CD8-positive, alpha-beta memory T cell (primary cell): ENCODE results near the gene FMN1. TPM values are rescaled to one million over a fixed set of nuclear protein-coding genes. Genes with fewer than 3 reads are reported as not detected.

Experiments used
- CTCF ChIA-PET: fragments of 350-600 bp; sonication (Branson Sonifier 250); formaldehyde crosslinking; loops from one replicate; lab custom pipeline; 2021; ENCODE audit warnings: antibody characterized with exemption; lab: Charles Lee
- POLR2A ChIA-PET: fragments of 350-600 bp; sonication (Branson Sonifier 250); formaldehyde crosslinking; loops from one replicate; lab custom pipeline; 2021; ENCODE audit warnings: antibody characterized with exemption; lab: Charles Lee
- DNase-seq, 5 donors: peaks; one replicate each; pipeline versions ENCODE4 v3.0.0 to v3.0.0-alpha.2; 2020 to 2022; ENCODE audit warnings: mixed read lengths in 1 of 5
- H3K27ac ChIP-seq: one replicate; pipeline ENCODE4 v1.7.0; 2013; ENCODE audit warnings: low read depth, mild to moderate bottlenecking, low read length, moderate library complexity
- H3K27me3 ChIP-seq: 2 replicates; pipeline ENCODE4 v1.7.0; 2013; ENCODE audit warnings: low read length, mild to moderate bottlenecking; ENCODE audit not compliant: insufficient read depth, poor library complexity, severe bottlenecking
- H3K36me3 ChIP-seq: 2 replicates; pipeline ENCODE4 v1.7.0; 2013; ENCODE audit warnings: mild to moderate bottlenecking, low read length, moderate library complexity; ENCODE audit not compliant: insufficient read depth
- H3K4me1 ChIP-seq: 2 replicates; pipeline ENCODE4 v1.7.0; 2013; ENCODE audit warnings: mild to moderate bottlenecking, low read length, moderate library complexity; ENCODE audit not compliant: insufficient read depth
- H3K4me3 ChIP-seq: 2 replicates; pipeline ENCODE4 v1.7.0; 2013; ENCODE audit warnings: mild to moderate bottlenecking, low read length
- H3K9me3 ChIP-seq: 2 replicates; pipeline ENCODE4 v1.7.0; 2013; ENCODE audit warnings: mild to moderate bottlenecking, low read length
- H3K27ac Mint-ChIP-seq, 8 donors: one replicate each; pipeline ENCODE4 v1.8.0; 2020 to 2021; ENCODE audit warnings: mixed read lengths in 8 of 8, mild to moderate bottlenecking in 6 of 8, inconsistent platforms in 3 of 8, moderate library complexity in 3 of 8
- H3K27me3 Mint-ChIP-seq, 2 donors: one replicate each; pipeline ENCODE4 v1.8.0; 2020 to 2021; ENCODE audit warnings: mixed read lengths in 2 of 2, mild to moderate bottlenecking in 1 of 2, moderate library complexity in 1 of 2
- H3K36me3 Mint-ChIP-seq, 3 donors: one replicate each; pipeline ENCODE4 v1.8.0; 2020 to 2021; ENCODE audit warnings: mixed read lengths in 3 of 3, inconsistent platforms in 1 of 3, mild to moderate bottlenecking in 1 of 3
- H3K4me1 Mint-ChIP-seq, 3 donors: one replicate each; pipeline ENCODE4 v1.8.0; 2020 to 2021; ENCODE audit warnings: mixed read lengths in 3 of 3, inconsistent platforms in 1 of 3, mild to moderate bottlenecking in 1 of 3
- H3K4me3 Mint-ChIP-seq, 7 donors: one replicate each; pipeline ENCODE4 v1.8.0; 2020 to 2021; ENCODE audit warnings: mixed read lengths in 7 of 7, mild to moderate bottlenecking in 6 of 7, moderate library complexity in 4 of 7, inconsistent platforms in 2 of 7
- H3K9me3 Mint-ChIP-seq, 5 donors: one replicate each; pipeline ENCODE4 v1.8.0; 2020 to 2022; ENCODE audit warnings: mixed read lengths in 5 of 5, mild to moderate bottlenecking in 3 of 5, moderate library complexity in 2 of 5, inconsistent platforms in 1 of 5
- polyA plus RNA-seq: library from polyadenylated mRNA; unstranded; fragments of 300-500 nt; fragmentation: Illumina TruSeq; gene quantifications from one replicate; pipeline ENCODE4 v1.2.3, GENCODE V29; 2021
- total RNA-seq, 2 experiments: library from RNA; stranded (reverse); gene quantifications; one replicate each; pipeline ENCODE4 v1.2.3, GENCODE V29; 2021

FMN1 gene
- total and polyA plus RNA-seq, 3 experiments from 2014 or later = 0.09 to 0.24 (median 0.11) TPM

DNA sequence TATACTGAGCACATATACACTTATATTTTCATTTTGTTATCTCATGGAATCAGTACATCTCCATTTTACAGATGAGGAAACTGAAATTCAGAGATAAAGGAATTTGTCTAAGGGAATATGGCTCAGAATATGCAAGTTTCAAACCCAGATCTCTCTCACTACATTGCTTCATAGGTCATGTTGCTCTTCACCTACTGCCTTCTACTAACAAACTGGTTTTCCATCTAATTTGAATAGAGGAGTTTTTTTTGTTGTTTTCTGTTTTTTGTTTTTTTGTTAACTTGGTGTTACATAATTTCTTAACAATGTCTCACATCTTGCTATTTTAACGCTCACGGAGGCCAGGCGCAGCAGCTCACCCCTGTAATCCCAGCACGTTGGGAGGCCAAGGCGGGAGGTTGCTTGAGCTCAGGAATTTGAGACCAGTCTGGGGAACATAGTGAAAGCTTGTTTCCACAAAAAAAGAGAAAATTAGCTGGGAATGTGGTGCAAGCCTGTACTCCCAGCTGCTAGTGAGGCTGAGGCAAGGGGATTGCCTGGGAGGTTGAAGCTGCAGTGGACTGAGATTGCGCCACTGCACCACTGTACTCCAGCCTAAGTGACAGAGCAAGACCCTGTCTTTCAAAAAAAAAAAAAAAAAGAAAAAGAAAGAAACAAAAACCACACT lies 37.0 kb downstream of the FMN1 start:
- POLR2A ChIA-PET = no interaction called here
- no peak overlapping the region for H3K4me3 ChIP-seq
- CTCF ChIA-PET = no interaction called here
- no peak overlapping the region for H3K27ac ChIP-seq
- no peaks in the 10 kb centered on the region for H3K4me1 ChIP-seq
- H3K27me3 ChIP-seq = no peaks in the 10 kb centered on the region
- H3K27me3 Mint-ChIP-seq = peaks cover 6 to 9% of the 10 kb centered on the region in 2 donors
- peaks cover 0 to 15% (median 0%) of the 10 kb centered on the region in 3 donors for H3K4me1 Mint-ChIP-seq
- no peak overlapping the region for H3K4me3 Mint-ChIP-seq
- no peaks in the 10 kb centered on the region for H3K36me3 Mint-ChIP-seq
- H3K36me3 ChIP-seq = no peaks in the 10 kb centered on the region
- no peak overlapping the region for H3K27ac Mint-ChIP-seq
- no peaks in the 10 kb centered on the region for H3K9me3 ChIP-seq
- H3K9me3 Mint-ChIP-seq = peaks cover 0 to 5% (median under 1%) of the 10 kb centered on the region in 5 donors
- DNase-seq = no peak

DNA sequence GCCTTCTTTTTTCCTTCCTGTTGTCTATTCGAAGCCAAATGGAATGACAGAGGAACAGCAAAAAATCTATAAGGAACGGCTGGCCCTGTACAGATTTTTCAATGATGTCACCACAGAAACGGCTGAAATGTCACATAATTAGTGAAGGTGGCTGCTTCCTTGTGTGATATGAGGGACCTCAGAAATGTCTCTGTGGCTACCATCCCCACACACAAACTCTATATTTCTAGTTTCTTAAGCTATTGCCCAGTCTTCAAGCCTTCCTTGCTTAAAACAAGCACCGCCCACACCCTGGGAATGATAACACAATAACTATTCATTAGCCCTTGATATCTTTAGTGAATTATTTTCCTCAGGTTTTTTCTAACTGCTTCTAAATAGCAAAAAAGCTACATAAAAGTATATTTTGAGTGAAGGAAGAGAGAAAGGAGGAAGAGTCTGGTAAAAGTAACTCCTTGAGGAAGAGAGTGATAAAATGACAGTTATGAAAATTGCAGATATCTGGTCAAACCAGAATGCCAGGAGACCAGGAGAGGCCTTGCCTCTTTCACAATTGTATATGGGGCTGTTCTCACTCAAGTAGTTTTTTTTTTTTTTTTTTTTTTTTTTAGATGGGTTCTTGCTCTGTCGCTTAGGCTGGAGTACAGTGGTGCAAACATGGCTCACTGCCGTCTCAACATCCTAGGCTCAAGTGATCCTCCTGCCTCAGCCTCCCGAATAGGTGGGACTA lies 38.7 kb downstream of the FMN1 start:
- no peak for DNase-seq
- Histone ChIP-seq H3K27me3 (no peaks in the 10 kb centered on the region), H3K4me3 (no peak overlapping the region), H3K4me1 (no peaks in the 10 kb centered on the region), H3K27ac (no peak overlapping the region), H3K9me3 (no peaks in the 10 kb centered on the region), H3K36me3 (no peaks in the 10 kb centered on the region)
- Mint-ChIP-seq H3K4me1 (peaks cover 0 to 16% (median 0%) of the 10 kb centered on the region in 3 donors), H3K27me3 (peaks cover 4 to 7% of the 10 kb centered on the region in 2 donors), H3K4me3 (no peak overlapping the region), H3K27ac (no peak overlapping the region), H3K36me3 (no peaks in the 10 kb centered on the region), H3K9me3 (peaks cover 0 to 5% (median 0%) of the 10 kb centered on the region in 5 donors)
- ChIA-PET POLR2A (no interaction called here), CTCF (no interaction called here)

DNA sequence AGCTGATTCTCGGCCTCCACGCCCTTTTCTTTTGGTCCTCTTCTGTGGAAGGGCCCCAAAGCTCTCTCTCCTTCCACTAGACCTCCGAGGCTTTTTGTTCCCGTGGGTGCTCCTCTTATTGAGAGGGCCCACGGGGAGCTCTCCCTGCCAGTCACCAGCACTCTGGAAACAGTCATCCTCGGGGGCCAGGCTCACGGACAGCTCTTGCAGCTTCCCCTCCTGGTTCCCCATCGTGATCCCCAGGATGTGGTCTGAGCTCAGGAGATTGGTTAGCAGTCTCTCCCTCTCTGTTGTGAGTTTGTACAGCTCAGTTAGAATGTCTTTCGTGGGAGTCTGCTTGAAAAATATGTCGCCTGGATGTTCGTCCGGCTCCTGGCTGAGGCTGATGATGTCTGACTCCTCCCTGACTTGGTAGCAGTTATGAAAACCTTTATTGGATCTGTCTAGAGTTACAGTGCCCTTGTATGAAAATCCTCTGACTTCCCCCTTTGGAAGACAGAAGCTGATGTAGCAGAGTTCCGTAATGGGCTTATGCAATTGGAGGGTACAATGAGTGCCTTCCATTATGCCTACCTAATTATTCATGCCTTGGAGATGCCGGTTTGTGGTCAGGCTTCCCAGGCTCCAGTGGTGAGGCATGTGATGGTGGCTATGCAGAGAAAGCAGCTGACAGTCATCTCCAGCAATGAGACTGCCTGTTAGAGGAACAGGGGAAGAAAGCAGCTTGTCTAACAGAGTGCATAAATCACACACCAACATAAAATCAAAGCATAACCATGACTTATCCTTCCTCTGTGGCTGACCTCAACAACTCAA lies 40.0 kb downstream of the FMN1 start:
- Mint-ChIP-seq H3K27ac (no peak overlapping the region), H3K4me1 (peaks cover 0 to 10% (median 0%) of the 10 kb centered on the region in 3 donors), H3K36me3 (no peaks in the 10 kb centered on the region), H3K4me3 (no peak overlapping the region), H3K27me3 (peaks cover 4 to 7% of the 10 kb centered on the region in 2 donors), H3K9me3 (peaks cover 0 to 5% (median 0%) of the 10 kb centered on the region in 5 donors)
- no peaks in the 10 kb centered on the region for H3K27me3 ChIP-seq
- no peaks in the 10 kb centered on the region for H3K4me1 ChIP-seq
- no peak for DNase-seq
- POLR2A ChIA-PET = no interaction called here
- no peaks in the 10 kb centered on the region for H3K36me3 ChIP-seq
- CTCF ChIA-PET = no interaction called here
- H3K4me3 ChIP-seq = no peak overlapping the region
- H3K27ac ChIP-seq = no peak overlapping the region
- no peaks in the 10 kb centered on the region for H3K9me3 ChIP-seq

DNA sequence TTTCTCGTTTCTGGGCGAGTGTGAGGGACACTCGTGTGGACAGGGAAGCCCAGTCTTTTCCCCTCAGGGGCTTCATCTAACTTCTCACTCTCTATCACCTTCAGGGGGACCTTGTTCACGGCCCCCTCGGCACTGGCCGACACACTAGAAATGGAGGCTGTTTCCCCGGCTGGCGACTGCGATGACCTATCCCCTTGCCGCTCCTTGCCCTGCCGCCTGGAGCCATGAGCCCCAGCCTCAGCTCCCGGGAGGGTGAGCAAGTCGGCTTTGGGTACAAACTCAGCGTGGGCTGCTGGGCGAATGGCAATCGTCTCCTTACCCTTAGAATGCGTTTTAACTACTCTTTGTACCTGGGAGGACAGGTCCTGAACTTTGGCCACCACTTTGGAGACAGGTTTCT lies 41.0 kb downstream of the FMN1 start:
- no peak overlapping the region for H3K27ac ChIP-seq
- Mint-ChIP-seq H3K9me3 (peaks cover 0 to 3% (median 0%) of the 10 kb centered on the region in 5 donors), H3K4me3 (no peak overlapping the region), H3K4me1 (peaks cover 2 to 12% (median 2%) of the 10 kb centered on the region in 3 donors), H3K27me3 (peaks cover 4 to 7% of the 10 kb centered on the region in 2 donors), H3K36me3 (no peaks in the 10 kb centered on the region), H3K27ac (no peak overlapping the region)
- DNase-seq = no peak
- H3K36me3 ChIP-seq = no peaks in the 10 kb centered on the region
- no peaks in the 10 kb centered on the region for H3K9me3 ChIP-seq
- H3K27me3 ChIP-seq = no peaks in the 10 kb centered on the region
- peaks cover 4% of the 10 kb centered on the region for H3K4me1 ChIP-seq
- ChIA-PET POLR2A (no interaction called here), CTCF (no interaction called here)
- no peak overlapping the region for H3K4me3 ChIP-seq

DNA sequence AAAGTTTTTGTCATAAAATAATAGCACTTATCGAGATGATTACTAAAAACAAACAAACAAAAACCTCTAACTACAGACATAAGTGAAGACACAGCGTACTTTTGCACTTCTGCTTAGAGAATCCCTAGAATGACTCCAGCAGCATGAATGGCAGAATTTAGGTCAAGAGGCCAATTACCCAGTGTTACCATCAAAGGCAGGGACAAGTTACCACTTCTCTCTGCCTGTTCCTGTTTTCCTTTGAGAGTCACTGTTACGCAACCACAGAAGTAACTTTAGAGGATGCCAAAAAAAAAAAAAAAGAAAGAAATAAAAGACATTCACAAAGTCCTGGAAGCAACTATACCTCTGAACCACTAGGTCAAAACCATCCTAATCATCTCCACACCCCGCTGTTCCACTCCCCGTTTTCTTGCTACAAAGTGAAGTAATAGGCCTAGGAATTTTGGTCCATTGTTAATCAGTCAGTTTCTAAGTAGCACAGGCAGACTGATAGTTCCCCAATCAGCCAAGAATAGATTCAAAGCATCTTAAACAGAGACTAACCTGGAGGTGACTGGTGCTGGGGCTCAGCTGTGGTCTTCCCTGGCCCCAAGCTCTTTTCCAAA lies 41.9 kb downstream of the FMN1 start:
- H3K27ac ChIP-seq = no peak overlapping the region
- no peaks in the 10 kb centered on the region for H3K36me3 ChIP-seq
- Mint-ChIP-seq H3K27ac (no peak overlapping the region), H3K4me3 (no peak overlapping the region), H3K36me3 (no peaks in the 10 kb centered on the region), H3K27me3 (peaks cover 1 to 7% of the 10 kb centered on the region in 2 donors), H3K9me3 (peaks cover 0 to 3% (median 0%) of the 10 kb centered on the region in 5 donors), H3K4me1 (peaks cover 8 to 20% (median 9%) of the 10 kb centered on the region in 3 donors)
- no peaks in the 10 kb centered on the region for H3K9me3 ChIP-seq
- H3K4me1 ChIP-seq = peaks cover 13% of the 10 kb centered on the region
- POLR2A ChIA-PET = no interaction called here
- no peak overlapping the region for H3K4me3 ChIP-seq
- DNase-seq = no peak
- CTCF ChIA-PET = no interaction called here
- H3K27me3 ChIP-seq = no peaks in the 10 kb centered on the region

DNA sequence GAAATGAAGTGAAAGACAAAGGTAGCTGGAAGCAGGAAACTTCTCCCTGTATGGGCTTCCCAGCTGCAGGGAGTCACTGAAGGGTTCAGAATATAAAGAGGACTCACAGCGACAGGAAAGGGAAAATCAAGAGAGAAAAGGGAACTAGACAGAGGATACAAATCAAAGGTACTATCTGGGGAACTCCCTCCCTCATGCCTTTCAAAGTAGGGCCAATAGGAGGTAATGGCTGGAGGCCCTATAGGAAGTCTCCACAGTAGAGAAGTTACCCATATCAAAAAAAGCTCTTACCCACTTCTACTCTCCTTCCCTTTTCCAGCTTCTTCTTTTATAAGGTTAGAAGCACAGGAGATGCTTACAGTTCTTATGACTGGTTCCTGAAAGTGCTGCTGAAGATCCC lies 43.5 kb downstream of the FMN1 start:
- Mint-ChIP-seq H3K27me3 (peaks cover 0 to 2% of the 10 kb centered on the region in 2 donors), H3K36me3 (no peaks in the 10 kb centered on the region), H3K9me3 (peaks cover 0 to 3% (median 0%) of the 10 kb centered on the region in 5 donors), H3K27ac (no peak overlapping the region), H3K4me3 (no peak overlapping the region), H3K4me1 (peaks cover 8 to 20% (median 9%) of the 10 kb centered on the region in 3 donors)
- no peaks in the 10 kb centered on the region for H3K36me3 ChIP-seq
- no peak overlapping the region for H3K27ac ChIP-seq
- no peak overlapping the region for H3K4me3 ChIP-seq
- DNase-seq = no peak
- ChIA-PET POLR2A (interaction anchor here (0.5 kb wide), 1 partner anchor 25 kb away, joined by 5 read pairs; no protein-coding TSS in a partner anchor), CTCF (no interaction called here)
- H3K9me3 ChIP-seq = no peaks in the 10 kb centered on the region
- H3K27me3 ChIP-seq = no peaks in the 10 kb centered on the region
- H3K4me1 ChIP-seq = peaks cover 14% of the 10 kb centered on the region

DNA sequence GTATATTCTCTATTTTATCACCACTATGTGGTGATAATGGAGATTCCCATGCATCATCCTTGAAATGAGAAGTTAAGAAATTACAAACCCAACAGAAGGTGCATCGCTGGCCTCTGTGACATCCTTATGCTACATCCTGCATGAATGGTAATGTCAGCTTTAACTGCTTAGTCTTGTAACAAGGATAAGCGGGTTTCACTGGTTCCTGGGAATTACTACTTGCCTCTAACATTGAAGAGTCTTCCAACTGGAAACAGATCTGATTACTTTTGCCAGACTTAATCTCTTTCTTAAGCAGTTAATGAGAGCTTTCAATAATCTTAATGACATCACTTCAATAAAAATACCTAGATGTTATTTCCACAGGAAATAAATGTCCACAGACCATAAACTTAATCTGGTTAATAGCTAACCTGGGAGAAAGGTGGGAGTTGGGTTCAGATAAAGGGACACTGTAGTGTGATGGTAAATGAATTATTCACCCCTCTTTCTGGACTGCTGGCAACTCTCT lies 44.0 kb downstream of the FMN1 start:
- Mint-ChIP-seq H3K27me3 (no peaks in the 10 kb centered on the region), H3K36me3 (no peaks in the 10 kb centered on the region), H3K9me3 (peaks cover 0 to 3% (median 0%) of the 10 kb centered on the region in 5 donors), H3K4me3 (no peak overlapping the region), H3K4me1 (peaks cover 8 to 20% (median 9%) of the 10 kb centered on the region in 3 donors), H3K27ac (no peak overlapping the region)
- no peaks in the 10 kb centered on the region for H3K36me3 ChIP-seq
- H3K27ac ChIP-seq = no peak overlapping the region
- DNase-seq = no peak
- no peaks in the 10 kb centered on the region for H3K9me3 ChIP-seq
- H3K27me3 ChIP-seq = no peaks in the 10 kb centered on the region
- H3K4me1 ChIP-seq = peaks cover 14% of the 10 kb centered on the region
- ChIA-PET POLR2A (no interaction called here), CTCF (no interaction called here)
- no peak overlapping the region for H3K4me3 ChIP-seq
